NCI-H1092 treated with DMSO at 0.1 percent for 48 hours (cell line): Measurements from ENCODE around the gene GABBR2.
A peak's percentile ranks its signal among the peaks of the same experiment; 100 is the strongest.

Experiments used
- DNase-seq: peaks from one replicate; lab custom pipeline; 2025; lab: John Stamatoyannopoulos, UW

GABBR2 gene

DNA sequence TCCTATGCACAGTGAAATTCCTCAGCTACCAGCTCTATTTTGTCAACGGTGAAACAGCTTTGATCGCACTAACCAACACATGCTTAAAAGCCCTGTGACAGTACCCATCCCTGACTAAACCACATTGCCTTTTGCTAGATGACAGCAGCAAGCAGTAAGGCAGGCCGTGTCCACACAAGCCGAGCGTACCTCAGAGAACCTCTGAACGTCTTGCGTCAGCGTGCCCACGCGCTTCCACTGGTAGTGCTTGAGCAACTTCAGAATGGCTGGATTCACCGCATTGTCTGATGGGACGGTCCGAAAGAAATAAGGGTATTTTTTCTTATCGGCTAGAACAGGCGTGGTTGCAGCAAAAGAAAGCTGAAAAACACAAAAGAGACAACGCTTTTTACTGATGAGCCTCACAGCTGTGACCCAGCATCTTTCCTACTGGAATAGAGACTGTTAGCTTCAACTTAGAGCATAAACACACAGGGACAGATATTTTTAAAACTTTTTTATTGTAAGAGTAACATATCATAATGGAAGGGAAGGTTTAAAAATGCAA, 167.0 kb downstream of the GABBR2 start:
- no peak for DNase-seq

DNA sequence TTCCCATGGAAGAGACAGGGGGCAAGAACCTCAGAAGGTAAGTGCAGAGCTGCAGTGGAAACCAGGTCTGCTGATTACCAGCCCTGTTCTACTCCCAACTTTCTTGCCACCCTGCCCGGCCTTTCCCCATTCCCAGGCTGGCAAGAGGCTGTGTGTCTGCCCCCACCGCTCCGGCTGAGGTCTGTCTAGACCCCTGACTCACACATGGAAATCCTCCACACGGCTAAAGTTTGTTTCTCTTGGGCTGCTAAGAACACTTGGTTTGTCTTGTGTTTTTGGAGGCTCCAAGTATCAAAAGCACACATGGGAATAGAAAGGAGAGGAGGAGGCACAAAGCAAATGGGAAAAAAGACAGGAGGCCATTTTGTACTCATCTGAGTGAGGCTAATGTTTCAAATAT, 168.3 kb downstream of the GABBR2 start:
- DNase-seq: no peak

DNA sequence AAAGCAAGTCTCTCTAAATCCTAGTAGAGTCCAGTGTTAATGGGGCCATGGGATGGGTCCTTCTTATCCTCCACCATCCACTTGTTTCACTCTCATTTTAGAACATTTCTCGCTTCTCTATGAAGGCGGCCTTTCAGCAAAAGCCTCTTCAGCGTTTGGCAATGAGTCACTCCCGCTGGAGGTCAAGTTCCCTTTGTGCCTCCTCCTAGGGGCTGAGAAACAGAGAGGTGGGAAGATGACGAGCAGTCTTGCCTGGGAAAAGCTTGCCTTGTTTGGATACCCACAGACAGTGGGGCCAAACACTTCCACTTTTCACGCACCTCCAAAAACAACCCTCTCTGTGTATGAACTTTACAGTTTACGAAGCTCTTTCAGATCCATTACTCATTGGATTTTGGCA, 168.8 kb downstream of the GABBR2 start:
- DNase-seq: no peak

DNA sequence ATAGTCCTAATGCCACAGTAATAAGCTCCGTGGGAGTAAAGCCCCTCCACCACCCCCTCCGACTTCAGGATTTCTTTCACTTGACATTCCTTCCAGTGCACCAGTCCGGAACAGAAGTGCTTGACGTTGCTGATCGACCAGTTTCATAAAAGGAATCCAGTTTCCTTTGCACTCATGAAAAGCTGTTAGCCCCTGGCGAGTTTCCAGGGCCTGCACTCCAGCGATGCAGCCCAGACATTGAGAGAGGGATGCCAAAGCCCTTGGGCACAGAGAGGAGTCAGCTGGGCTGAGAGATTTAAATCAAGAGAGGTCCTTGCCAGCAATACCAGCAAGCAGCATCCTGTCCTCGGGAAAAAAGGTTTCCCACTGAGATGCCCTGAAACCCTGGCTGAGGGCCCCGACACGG, 170.1 kb downstream of the GABBR2 start:
- DNase-seq: peak; percentile 89

DNA sequence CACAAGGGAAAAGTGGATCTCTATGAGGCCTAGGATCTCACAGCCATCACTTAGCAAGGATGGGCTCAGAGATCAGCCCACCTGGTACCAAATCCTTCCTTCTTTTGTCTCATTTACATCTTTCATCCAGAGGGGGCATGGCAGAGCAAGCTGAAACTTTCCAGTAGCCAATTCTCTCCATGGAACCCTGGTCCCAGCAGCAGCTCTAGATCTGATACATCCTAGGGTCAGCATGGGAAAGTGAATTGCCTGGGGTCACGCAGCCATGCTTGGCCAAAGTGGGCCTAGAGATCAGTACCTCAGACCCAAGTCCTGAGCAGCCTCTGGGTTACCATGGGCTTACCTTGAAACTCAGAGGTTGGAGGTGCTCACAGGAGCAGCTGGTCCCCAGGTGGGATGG, 170.5 kb downstream of the GABBR2 start:
- peak; percentile 15 for DNase-seq

DNA sequence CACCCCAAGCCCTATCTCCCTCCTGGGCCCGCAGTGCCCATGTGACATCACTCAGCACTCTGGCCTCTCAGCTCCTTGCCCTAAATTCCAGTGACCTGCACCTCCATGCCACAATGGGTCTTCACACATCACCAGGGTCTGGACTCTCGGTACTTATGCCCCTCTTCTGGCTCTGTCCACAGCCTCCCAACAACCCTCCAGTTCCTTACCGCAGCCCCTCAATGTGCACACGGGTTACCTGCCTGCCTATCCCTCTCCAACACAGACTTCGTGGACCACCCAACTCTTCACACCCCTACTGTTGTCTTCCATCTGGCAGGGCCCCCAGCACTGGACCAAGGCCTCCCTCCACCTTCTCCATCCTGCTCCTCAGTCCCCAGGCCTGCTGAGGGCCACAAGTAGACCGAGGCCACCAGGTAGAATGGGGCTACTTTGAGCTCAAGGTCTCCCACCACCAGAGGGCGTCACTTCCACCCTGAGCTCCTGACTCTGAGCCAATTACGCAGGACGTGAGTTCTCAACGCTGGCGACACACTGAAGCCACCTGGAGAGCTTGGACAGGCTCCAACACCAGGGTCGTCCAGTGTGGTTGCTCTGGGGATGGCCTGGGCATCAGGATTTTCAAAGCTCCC, 172.1 kb downstream of the GABBR2 start:
- peak; percentile 20 for DNase-seq

DNA sequence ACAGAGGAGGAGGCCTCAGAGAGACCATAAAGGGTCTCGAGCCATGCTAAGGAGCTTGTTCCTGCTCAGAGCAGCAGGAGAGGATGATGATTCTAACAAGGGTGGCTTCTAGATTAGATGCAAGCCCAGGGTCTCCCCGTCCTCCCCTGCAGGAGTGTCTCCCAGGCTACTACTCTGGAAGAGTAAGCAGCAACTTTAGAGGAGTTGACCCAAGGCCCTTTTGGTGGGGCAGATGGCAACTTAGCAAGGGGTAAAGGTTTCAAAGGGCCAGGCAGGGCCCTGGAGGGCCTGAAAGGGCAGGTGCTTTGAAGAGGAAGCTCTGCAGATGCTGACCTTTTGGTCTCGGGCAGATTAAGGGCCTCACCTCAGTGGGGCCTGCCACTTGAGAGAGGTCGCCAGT, 174.9 kb downstream of the GABBR2 start:
- DNase-seq: no peak

DNA sequence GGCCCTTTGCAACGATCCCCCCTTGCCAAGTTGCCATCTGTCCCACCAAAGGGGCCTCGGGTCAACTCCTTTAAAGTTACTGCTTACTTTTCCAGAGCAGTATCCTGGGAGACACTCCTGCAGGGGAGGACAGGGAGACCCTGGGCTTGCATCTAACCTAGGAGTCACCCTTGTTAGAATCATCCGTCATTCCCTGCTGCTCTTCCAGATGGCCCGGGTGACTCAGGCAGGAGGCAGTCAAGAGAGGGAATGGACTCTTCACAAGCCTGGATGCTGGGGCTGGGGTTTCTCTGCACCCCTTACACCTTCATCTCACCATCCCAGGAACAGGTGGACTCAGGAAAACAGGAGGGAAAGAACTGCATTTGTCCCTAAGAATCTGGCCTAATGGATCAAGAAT, 175.6 kb downstream of the GABBR2 start:
- no peak for DNase-seq

DNA sequence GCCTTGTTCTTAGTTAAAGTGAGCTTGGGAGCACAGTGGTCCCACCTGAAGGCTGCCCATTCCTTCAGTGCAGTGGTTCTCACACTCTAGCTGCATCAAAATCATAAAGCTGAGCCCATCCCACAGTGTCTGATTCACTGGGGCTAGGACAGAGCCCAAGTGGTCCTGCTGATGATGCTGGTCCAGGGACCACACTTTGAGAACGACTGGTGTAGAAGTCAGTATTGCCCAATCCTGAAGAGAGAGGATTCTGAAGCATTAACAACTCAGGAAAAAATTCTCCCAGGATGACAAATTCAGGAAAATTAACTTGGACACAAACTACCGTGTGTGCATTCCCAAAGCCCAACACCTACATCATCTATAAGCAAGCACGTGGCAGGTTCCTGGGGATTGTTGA, 176.2 kb downstream of the GABBR2 start:
- no peak for DNase-seq

DNA sequence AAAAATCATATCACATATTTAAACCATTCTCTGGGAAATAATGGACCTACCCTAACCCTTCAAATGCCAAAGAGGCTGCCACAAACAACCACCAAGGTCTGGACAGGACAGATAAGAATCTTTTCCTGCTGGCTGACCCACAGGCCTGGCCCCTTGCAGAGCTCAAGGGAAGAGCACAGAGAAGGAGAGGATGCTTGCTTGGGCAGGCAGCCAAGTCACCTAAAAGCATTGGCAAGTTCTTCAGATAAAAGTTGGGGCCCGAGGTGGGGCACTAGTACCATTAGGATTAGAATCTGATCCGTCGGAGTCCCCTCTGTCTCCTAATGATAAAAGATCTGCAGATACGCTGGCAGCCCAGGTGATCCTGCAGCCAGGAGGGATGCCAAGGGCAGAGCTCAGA, 176.6 kb downstream of the GABBR2 start:
- no peak for DNase-seq

DNA sequence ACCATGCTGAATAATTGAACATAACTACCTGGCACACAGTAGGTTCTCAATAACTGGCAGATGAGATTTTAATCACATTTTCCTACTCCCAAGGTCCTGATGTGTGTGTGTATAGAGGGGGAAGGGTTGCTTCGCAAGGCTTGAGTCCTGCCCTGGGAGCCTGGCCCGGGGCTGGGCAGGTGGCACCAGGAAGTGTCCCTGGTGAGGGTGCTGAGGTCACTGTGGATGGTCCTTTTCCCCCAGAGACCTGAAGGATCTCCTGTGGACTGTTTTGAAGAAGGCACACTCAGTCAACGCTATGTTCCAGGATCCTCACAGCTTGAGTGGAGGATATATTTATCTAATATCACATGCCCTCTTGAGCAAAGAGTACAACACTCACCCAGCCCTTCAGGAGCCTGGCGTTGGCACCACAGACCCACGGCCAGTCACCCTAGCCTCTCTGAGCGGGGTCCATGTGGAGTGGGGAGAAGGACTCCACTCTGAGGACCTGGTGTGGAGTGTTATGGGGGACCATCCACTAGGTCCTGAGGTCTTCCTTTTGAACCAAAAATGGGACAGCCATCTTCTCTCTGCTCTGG, 177.8 kb downstream of the GABBR2 start:
- DNase-seq: no peak

DNA sequence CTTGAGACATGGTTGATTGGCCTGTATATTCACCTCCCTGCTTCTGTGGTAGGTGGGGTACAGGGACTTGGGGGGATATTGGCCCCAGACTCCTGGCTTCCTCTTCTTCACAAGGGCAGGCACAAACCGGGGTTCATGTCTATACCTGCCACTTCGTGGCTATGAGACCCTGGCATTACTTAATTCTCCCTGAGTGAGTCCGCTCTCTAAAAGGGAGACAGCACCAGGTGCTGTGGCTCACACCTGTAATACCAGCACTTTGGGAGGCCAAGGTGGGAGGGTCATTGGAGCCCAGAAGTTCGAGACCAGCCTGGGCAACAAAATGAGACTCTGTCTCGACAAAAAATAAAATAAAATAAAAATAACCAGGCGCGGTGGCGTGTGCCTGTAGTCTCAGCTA, 178.5 kb downstream of the GABBR2 start:
- DNase-seq: no peak

DNA sequence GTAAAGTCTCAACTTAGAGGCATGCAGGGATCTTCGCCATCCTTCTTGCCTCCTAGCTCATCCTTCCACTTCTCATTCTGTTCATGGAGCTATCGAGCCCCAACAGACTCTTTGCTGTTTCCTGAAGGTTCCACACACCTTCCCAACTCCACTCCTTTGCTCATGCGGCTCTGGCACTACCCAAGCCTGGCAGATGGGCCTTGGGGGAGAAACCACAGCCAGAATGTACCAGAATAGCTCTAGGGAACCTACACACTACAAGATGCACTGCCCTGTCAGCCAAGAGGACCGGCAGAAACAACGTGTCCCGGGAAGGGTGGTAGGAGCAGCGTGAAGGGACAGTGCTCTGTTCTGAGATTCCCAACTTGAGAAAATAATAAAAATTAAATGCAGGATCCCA, 178.9 kb downstream of the GABBR2 start:
- DNase-seq: no peak

DNA sequence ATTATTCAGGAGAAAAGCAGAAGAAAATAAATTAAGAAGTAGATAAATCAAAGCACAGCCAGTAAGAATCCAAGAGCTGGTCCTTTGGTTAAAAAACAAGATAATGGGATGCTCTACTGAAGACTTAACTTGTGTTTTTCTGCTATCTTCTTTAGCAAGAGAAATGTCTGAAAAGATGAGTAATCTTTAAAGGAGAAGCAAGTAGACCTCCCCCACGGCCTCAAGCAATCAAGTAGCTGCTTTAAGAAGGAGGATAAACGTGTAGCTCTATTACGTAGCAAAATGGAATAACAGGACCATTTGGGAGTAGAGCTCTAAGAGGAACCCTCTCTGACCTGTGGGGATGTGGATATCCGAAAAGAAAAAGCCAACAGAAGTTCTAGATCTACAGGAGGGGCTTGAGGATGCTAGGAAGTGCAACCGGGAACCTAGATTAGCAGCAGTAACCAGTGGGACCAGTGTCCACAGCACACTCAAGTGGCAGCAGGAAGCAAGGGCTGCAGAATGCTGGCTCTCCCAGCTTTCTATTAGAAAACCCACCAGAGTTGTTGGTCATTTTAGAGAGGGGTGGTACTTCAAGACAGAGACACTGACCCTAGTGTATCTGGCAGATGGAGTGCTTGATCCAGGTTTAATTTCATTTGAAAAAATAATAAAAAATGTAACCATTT, 185.4 kb downstream of the GABBR2 start:
- no peak for DNase-seq

DNA sequence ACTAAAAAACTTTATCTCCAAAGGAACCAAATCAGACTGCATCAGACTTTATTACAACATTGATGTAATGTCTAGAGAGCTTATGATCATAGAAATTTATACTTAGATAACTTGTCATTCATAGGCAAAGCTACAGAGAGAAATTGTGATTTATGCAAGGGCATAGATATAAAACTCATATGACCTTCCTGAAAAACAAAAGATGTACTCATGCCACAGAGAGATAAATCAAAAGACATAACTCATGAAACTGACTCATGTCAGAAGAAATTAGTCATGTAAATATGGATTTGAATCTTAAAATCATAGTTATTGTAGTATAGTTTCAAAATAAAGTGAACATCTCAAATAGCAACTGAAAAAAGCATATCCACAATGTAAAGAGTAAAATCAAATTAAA, 186.2 kb downstream of the GABBR2 start:
- no peak for DNase-seq

DNA sequence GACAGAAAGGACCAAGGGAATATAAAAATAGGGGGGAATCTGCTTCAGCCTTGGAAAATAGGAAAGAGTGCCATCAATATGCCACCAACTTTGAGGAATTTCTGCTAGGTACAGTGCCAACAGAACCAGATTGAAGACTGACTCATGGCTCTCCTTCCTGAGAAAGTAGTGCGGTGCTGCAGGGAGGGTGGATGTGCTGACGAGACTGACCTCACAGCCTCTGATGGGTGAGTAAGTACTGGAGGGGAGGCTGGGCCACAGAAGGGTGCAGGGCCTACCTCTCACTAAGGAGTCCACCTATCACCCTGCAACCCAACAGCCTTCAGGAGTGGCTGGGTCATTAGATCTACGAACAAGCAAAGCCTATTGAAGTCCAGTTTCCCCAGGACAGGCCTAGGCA, 187.6 kb downstream of the GABBR2 start:
- DNase-seq: no peak

DNA sequence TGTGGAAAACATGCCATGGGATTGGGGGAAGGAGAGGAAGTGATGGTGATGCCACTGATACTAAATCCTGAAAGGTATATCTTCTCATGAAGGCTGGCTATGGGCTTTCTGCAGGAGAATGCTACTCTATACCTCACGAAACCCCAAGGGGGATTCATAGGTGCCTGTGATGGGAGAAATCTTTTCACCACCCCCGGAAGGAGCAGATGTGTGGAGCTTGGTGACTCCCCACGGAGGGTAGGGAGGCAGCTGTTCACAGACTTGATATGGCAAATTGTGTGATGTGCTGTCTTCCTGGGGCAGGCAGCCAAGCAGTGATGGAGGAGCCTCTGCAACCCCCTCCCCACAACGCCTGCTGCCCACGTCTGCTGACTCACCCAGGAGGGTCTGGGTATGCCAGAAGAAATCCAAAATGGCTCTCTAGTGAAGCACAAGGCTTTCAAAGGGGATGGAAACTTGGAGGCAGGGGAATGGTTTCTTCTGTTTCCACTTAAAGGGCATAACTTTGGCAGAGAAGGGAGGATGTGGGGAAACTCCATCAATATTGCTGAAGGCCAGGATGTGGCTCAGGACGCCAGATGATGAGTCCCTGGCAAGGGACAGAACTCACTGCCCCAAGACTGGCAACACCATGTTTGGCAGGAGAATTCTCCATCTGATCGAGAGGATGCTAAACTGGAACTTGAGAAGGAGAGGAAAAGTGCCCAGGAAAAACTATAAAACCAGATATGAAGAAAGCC, 188.3 kb downstream of the GABBR2 start:
- DNase-seq: no peak

DNA sequence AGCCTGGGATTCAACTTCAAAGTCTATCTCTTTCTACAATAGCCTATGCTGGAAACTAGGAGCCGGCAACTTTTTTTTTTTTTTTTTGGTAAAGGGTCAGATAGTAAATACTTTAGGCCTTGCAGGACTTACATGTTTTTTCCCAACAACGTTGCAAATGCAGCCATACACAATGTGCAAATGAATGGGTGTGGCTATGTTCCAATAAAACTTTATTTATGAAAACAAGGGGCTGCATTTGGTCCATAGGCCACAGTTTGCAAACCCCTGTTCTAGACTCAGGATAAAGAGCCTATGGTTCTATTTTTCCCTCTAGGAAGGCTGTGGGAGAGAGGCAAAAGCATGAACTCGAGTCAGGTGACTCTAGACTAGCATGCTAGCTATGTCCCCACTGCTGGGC, 189.1 kb downstream of the GABBR2 start:
- no peak for DNase-seq

DNA sequence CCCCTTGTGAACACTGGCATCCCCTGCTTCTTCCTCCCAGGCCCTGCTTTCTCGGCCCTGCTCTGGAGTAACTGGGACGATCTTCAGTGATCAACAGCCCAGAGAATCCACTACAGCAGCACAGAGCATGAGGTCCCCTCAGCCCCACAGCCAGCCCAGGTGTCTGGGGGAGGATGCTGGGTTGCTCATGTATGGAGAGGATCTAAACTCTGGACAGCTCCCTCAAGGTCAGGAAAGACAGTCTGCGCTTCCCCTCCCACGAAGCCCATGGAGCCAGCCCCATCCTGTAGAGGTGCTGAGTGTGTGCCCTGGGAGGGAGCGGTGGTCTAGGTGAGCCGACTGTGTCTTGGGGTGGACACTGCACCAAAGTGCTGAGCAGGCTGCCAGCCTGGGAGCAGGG, 190.2 kb downstream of the GABBR2 start:
- no peak for DNase-seq

DNA sequence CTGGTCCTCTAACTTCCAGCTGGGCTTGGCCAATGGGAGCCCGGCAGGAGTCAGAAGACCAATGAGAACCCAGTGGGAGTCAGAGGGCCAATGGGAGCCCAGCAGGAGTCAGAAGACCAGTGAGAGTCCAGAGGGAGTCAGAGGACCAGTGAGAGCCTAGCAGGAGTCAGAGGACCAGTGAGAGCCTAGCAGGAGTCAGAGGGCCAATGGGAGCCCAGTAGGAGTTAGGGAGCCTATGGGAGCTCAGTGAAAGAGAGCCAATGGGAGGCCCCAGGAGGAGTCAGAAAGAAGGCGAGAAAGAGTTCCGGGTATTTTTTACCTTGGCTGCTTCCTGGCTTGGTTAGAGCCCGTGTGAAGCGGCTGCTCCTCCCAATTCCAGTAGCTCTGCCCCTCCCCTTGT, 191.0 kb downstream of the GABBR2 start:
- DNase-seq: no peak

DNA sequence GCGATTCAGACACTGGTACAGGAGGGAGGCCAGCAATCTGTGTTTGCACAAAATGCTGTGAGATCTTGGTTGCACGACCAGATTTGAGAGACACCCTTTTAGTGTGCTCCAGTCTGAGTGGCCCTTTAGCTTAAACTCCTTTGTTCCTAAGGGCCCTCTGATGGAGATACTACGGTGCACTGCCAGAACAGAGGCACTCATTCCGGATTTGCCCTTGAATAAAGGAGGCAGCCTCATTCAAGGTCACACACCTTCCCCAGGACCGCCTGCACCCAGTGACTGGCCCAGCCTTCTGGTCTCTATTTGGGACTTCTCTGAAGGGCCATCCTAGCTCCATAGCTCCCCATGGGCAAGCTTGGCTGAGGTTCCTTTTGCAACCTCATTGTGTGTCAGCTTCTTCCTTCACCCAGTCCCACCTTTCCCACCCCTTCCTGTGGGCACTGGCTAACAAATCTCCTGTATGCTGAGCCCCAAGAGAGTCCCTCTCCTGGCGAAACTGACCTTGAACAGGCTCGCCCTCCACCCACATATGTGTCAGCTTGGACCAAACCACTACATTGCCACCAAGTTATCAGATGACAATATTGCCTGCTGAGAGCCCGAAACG, 191.7 kb downstream of the GABBR2 start:
- DNase-seq: no peak

DNA sequence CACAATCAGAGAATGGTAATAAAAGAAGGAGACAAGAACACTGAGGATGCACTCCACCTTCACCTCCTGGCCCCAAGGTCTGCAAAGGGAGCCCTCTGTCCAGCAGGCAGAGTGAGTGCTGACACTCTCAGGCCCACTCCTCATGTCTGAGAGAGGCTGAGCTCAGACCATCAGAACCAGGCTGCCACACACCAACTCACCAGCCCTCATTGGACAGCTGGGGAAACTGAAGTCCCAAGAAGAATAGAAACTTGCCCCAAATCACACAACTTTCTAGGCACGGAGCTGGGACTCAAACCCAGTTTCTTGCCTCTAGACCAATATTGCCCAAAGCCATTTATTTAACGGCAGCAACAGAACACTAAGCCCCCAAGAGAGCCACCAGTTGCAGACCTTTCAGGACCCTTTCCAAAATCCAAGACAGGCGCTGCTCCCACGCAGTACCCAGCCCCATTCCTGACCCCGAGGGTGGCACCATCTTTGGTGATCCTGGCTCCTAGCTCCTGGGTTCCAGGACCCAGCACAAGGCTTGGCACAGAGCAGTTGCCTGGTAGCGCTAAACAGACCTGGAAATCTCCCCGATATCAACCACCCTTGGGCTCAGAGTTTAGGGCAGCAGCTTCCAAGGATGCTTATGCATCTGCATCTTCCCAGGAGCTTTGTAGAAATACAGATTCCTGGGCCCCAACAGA, 192.4 kb downstream of the GABBR2 start:
- no peak for DNase-seq
